Tongue (tissue), 2 donors: ENCODE results near the gene ACAA1. TPM values are rescaled to one million over a fixed set of nuclear protein-coding genes. Genes with fewer than 3 reads are reported as not detected.
"Not testable (repeated sequence)": the region's sequence is repeated elsewhere in the genome, so short reads cannot be mapped to it uniquely, and the experiment has no call there.

Experiments used
- DNase-seq: peaks from one replicate; pipeline ENCODE4 v3.0.0-alpha.2; 2015
- total RNA-seq: library from RNA; depleted of rRNA; stranded (reverse); fragments of >200 nt; gene quantifications from one replicate; pipeline ENCODE4 v1.2.3, GENCODE V29; 2014

The ACAA1 gene
- total RNA-seq, 1 donor from 2014 or later: 42.0 TPM

DNA sequence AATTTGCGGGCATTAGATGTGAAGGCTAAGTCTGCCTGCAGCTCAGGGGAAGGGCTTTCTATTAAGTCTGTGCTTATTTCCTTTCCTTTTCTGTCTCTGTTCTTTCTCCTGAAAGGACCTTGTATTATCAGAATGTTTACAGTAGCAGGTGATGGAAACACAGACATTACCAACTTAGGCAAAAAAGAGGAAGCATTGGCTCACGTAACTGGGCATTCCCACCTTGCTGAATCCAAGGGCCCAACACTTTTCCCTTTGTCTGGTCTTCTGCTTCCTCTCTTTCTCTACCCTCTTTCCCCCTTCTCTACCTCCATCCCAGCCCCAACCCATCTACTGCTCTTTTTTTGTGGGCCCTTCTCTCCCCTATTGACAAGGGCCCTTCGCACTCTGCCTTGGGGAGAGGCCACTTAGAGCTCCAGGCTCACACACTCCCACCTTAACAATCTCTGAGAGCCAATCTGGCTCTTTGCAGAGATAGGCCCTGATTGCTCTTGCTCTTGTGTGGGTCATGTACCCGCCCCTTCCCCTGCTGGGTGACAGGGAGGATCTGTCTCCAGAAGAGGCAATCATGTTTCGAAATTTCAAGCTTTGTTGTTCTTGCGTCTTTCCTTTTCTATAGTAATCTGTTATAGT, 35.0 kb downstream of the ACAA1 start:
- no peak for DNase-seq

DNA sequence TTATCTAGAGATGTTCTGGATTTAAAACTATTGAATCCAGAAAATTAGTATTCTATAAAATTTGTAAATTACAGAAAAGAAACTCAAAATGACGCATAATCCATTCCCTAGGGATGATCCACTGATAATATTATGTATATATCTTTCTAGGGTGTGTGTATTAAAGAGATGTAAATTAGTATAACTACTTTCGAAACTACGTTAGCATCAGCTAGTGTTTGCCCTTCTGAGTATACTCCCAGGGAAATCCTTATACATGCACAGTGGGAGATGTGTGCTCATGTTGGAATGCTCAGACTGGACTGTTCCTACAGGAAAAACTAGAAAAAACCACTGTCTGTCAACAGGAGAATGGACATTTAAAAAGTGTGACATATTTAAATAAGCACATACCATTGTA, 36.4 kb downstream of the ACAA1 start:
- DNase-seq: no peak

DNA sequence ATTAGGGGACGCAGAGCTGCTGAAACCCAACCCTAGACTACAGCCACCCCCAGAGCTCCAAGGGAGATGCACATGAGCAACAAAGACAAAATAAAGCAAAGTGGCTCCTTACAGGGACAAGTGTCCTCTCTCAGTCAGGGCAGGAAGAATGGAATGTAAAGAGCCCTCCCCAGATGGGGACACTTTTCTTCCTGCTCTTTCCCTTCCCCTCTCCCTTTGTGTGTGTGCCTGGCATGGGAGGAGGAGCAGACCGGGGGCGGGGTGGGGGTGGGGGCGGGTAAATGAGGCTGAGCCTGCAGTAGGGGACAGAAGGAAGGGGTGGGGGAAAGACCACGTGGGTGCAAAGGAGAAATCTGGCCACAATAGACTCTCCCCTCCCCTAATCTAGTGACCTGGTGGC, 37.4 kb downstream of the ACAA1 start:
- no peak for DNase-seq

DNA sequence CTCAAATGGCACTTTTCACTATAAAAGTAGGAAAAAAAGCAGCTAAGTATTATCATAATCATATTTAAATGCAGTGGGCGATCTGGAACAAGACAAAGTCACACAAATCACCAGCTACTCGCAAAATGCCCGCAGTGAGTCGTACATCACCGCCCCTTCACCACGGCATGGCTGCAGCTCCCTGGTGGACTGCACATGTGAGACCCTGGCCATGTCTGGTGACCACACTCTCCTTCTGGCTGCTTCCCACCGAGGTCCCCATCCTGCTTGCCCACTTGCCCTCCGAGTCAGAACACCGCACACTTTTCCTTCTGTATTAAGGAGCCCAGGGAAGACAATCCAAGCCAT, 38.6 kb downstream of the ACAA1 start:
- no peak for DNase-seq

DNA sequence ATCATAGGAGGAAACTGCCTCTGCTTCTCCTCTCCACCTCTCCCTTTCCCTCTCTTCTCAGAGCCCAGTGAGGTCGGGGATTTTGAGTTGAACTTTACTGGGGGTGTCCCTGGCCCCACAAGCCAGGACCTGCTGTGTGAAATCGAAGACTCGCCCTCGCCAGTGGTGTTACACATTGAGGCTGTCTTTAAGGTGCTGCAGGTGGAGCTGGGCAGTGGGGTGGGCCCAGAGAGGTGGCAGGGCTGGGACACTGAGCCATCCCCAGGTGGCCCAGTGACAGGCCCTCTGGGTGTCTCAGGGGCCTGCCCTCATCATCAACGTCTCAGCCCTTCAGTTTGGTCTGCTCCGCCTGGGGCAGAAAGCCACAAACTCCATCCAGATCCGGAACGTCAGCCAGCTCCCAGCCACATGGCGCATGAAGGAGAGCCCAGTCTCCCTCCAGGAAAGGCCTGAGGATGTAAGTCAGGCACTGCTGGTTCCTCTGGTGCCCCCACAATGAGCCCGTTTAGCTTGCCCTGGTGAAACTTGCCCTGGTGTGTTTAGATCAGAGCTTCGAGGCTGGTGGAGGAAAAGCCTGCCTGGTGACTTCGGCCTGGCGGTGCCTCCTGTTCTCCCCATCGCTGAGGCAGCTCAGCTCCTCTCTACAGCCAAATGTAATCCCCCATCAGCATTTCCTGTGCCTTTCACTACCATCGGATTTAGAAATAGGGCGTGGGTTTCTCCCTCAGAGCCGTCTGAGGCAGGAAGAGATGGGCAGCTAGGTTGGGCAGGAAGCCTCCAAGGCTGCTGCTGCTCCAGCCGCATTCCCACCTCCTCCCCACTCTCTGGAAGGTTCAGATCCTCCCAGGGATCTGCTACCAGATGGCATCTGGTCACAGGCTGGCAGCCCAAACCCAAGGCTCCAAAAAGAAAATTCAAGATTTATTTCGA, 39.2 kb downstream of the ACAA1 start:
- DNase-seq: no peak

DNA sequence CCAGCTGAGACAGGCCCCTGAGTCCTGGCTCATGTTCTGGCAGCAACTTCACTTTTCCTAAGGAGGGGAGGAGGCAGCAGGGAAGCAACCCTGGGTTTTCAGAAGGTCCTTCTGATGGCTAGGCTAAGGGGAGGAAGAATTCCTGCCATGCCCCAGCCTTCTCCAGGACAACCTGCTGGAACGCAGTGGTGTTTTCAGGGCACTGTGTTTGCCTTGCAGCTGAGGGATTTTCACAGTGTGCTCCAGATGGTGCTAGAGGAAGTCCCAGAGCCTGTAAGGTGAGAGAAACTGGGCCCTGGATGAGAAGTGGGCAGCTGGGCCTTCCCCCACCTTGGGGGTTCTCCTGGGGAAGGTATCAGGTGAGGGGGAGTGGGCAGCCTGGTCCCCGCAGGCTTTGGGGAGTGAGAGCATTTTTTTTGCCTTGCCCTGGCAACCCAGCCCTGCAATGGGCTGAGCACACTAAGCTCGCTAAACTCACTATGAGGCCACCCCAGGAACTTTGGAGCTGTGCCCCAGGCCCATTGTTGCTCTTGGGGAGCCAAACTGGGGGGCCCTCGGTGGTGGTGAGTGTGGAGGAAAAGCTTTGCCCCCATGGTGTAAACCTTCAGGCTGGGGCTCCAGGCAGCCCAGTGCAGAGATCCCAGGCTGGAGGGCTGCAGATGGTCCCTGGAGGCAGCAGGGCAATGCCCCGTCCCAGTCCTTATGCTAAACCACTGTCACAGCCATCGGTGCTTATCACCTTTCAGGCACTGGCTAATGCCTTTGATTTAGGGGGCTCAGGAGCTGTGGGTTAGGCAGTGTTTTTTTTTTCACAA, 41.1 kb downstream of the ACAA1 start:
- DNase-seq: no peak

DNA sequence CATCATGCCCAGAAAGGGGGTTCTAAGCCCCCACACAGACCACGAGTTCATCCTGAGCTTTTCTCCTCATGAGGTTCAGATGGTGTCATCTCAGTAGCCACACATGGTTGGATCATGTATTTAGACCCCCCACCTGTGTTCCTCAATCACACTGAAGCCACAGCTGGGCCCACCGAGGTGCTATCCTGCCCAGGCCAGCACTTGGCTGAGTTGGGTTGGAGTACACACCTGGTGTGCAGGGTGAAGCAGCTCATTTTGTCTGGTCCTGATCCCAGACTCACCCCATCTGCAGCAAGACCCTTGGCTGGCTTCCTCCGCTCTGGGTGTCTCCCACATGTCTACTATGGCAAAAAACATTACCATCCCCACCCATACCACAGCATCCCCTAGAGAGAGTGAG, 41.9 kb downstream of the ACAA1 start:
- no peak for DNase-seq

DNA sequence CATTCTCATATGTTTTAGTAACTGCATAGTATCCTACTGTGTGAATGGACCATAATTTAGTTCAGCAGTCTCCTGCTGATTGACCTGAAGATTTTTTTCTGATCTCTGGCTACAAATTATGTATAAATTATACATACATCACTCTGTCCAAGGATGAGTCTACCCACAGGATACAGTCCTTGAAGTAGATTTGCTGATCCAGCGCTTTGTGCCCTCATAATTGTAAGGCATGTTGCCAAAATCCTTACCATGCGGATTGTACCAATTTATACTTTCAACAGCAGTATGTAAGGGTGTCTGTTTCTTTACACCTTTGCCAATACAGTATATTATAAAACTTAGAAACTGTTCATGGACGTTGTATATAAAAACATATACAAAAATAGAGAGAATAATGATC, 46.5 kb downstream of the ACAA1 start:
- DNase-seq: no peak

DNA sequence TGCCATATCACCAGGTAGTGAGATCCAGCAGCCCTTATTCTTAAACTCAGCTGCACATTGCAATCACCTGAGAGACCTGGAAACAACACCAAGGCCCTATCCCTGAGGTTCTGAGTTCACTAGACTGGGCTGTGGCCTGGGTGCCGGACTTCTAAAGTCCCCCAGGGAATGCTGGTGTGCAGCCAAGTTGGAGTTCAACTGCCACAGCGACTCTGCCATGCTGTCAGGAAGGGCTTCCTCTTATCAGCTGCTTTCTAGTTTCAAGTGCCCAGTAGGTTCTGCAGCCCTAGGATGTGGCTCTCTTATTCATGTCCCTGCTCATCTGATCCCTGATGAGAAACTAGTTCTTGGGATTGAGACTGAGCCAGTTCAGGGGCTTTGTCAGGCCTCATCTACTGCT, 47.8 kb downstream of the ACAA1 start:
- DNase-seq: no peak

DNA sequence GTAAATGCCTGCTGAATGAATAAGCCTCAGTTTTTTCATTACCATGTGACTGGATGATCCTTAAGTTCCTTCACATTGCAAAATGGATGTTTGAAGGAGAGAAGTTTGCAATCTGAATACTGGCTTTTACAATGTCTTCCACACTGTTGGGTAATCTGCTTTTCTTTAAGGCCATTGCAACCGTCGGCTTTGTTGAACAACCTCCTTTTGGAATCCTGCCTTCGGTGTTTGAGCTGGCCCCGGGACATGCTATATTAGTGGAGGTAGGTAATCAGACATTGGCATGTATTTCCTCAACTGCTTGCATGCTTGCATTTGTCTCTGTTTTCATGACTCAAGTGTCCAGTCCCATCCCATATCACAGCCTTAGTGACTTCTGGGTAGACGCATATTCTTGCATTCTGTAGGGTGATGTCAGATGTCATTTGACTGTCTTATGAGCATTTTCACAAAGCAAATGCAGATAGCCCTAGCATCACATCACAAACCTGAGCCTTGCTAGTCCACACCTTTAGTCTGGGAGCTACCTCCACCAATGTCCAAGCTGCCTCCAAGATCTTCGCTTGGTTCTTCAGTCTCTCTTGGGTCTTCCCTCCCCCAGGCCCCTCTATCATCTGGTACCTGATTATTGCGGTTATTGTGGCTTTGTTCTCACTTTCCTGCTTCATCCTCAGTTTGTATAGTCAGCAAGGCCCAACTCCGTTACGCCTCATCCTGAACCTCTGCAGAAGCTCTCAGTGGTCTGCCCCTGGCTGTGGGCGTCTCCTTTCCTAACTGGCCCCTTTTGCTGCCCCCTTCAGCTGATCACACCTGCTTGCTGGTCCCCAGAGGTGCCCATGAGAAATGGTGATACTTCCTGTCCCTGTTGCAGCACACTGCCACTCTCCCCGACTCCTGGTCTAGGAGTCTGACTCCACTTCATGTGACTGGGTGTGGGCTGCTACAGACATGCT, 48.5 kb downstream of the ACAA1 start:
- DNase-seq: no peak

DNA sequence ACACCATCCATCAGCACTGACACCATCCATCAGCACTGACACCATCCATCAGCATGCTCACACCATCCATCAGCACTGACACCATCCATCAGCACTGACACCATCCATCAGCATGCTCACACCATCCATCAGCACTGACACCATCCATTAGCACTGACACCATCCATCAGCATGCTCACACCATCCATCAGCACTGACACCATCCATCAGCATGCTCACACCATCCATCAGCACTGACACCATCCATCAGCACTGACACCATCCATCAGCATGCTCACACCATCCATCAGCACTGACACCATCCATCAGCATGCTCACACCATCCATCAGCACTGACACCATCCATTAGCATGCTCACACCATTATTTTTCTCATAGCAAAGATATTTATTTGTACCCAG, 49.6 kb downstream of the ACAA1 start:
- not testable (repeated sequence) for DNase-seq

DNA sequence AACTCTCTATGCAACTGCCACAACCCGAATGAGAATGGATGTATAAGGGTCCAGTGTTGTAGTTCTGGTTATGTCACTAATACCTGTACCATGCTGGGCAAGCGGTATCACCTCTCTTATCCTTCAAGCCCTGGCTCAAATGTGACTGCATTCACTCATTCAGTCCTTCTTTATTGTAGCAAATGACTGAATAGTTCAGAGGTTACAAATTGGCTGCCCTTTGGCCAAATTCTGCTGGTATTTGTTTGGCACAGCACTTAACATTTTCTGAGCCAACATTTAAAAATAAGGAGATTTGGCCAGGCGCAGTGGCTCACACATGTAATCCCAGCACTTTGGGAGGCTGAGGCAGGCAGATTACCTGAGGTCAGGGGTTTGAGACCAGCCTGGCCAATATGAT, 50.4 kb downstream of the ACAA1 start:
- no peak for DNase-seq

DNA sequence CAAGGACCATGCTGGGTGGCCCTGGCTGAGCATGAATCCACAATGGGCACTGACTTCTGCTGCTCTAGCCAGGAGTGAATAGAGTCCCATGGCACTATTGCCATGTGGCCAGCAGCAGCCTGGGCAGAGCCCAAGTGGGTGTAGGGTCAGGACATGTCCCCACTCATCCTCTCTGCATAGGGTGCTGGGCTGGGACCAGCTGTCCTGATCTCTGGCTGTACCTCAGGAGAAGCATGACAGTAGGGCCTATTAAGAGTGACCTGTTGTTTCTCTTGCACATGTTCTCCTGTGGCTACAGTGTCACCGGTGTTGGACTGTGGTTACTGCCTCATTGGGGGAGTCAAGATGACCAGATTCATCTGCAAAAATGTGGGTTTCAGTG, 51.0 kb downstream of the ACAA1 start:
- DNase-seq: no peak

DNA sequence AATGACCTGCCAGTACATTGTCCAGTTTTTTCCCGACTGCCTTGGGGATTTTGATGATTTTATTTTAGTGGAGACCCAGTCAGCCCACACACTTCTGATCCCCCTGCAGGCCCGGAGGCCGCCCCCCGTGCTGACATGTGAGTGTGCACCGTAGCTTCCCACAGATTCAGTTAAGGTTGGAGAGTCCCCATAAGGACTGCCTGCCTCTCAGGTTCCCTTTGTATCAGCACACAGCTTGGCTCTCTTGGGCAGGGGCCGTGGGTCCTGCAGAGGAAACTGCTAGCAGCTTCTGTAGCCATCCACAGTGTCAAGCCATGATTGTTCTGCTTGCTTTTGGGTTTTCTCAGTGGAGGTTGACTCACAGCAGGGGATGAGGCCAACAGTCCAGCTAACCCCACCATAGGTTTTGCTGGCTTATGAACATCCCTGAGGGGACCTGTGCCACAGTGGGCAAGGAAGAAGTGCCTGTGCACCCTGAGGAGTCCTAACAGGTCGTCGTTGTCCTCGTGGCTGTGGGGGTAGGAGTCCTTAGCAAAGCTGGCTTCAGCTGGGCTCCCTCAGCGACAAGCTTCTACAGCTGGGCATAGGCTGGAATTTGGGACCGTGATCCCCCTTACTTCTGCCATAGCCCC, 51.5 kb downstream of the ACAA1 start:
- DNase-seq: no peak

DNA sequence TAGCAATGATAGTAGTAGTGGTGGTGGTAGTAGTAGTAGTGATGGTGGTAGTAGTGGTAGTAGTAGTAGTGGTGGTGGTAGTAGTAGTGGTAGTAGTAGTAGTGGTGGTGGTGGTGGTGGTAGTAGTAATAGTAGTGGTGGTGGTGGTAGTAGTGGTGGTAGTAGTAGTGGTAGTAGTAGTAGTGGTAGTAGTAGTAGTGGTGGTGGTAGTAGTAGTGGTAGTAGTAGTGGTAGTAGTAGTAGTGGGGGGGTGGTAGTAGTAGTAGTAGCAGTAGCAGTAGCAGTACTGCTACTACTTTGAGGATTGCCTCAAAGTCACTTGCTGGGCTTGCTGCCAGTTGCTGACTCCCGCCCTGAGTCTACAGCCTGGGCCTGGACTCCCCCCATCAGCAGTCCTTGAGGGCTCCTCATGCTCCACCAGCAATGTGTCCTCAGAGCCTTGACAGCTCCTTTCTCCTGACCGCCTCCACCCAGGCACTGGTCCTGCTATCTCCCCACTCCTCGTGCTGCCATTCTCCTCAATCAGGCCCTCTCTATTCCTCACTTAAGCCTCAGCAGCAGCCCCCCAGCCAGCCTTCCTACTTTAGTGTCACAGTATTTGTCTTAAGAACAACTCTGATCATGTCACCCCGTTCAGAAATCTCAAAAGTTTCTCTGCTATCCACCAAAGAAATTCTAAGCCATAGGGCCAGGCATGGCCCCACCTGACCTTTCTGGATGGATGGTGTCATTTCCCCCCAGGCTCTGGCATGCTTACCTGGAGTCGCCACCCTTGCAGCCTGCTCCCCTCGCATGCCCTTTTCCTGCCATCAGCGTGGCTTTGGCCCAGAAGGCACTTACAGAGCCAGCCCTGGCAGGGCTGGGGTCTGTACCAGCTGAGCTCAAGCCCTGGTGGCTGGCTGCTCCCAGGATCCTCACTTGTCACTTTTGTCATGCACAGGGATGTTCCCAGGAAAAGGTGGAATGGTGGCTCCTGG, 52.3 kb downstream of the ACAA1 start:
- DNase-seq: peak; percentile 19

DNA sequence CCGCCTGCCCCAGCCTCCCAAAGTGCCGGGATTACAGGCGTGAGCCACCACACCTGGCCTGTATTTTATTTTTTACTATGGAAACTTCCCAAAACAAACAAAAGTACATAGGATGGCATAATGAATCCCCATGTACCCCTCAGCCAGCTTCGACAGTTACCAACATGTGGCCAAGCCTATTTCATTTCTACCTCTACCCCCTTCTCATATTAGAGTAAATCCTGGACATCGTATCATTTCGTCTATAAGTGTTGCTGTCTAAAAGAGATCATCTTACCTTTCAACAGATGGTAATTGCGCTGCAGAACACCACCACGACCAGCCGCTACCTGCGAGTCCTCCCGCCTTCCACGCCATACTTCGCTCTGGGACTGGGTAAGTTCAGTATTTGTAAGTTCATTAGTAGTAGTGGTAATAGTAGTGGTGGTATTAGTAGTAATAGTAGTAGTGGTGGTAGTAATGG, 53.0 kb downstream of the ACAA1 start:
- DNase-seq: no peak

DNA sequence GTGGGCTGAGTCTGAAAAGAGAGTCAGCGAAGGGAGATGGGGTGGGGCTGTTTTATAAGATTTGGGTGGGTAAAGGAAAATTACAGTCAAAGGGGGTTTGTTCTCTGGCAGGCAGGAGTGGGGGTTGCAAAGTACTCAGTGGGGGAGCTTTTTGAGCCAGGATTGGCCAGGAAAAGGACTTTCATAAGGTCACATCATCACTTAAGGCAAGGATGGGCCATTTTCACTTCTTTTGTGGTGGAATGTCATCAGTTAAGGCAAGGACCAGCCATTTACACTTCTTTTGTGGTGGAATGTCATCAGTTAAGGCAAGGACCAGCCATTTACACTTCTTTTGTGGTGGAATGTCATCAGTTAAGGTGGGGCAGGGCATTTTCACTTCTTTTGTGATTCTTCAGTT, 53.7 kb downstream of the ACAA1 start:
- not testable (repeated sequence) for DNase-seq

DNA sequence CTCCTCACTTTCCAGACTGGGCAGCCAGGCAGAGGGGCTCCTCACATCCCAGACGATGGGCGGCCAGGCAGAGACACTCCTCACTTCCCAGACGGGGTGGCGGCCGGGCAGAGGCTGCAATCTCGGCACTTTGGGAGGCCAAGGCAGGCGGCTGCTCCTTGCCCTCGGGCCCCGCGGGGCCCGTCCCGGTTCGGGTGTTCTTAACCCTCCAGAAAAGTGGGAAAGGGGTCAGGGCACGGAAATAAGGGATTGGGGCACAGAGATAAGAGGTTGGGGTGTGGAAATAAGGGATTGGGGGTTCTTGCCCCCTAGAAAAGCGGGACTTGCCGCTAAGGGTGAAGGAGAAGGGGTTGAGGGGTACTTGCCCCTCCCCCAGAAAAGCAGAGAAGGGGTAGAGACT, 54.6 kb downstream of the ACAA1 start:
- DNase-seq: not testable (repeated sequence)

DNA sequence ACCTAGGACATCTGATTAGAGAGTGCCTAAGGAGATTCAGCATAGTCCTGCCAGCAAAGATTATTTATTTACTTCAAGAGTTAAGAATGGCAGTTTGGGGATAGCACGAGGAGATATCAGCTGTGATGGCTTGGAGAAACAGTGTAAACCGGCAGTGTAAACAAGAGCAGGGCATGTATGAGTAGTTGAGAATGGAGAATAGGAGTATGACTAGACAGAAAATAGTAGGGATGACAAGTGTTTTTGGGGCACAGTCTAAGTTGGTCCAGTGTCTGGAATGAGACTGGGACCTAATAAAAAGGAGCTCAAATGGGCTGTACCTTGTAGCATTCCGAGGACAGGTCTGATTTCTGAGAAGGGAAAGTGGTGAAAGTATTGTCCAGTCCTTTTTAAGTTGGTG, 59.9 kb downstream of the ACAA1 start:
- DNase-seq: not testable (repeated sequence)
